GM12872 (cell line): ENCODE data around the gene CASTOR1.

Source experiments
- CTCF ChIP-seq: IDR thresholded peaks from 3 replicates; pipeline ENCODE4 v1.5.1; 2011; ENCODE audit warnings: low read depth, mild to moderate bottlenecking, low read length, moderate library complexity; ENCODE audit not compliant: insufficient read depth

Gene CASTOR1

GRCh38 chr22:30244066-30244465 is 45.2 kb downstream of the CASTOR1 start:
- TF ChIP-seq CTCF: no peak

GRCh38 chr22:30243661-30244060 is 45.6 kb downstream of the CASTOR1 start:
- TF ChIP-seq CTCF: no peak

- no peak for TF ChIP-seq CTCF
Measured at GRCh38 chr22:30241576-30242371, 47.5 kb downstream of the CASTOR1 start.

GRCh38 chr22:30240541-30241417 is 48.5 kb downstream of the CASTOR1 start:
- no peak for TF ChIP-seq CTCF

- no peak for TF ChIP-seq CTCF
Measured at GRCh38 chr22:30239488-30240405, 49.6 kb downstream of the CASTOR1 start.

GRCh38 chr22:30238661-30239487 is 50.4 kb downstream of the CASTOR1 start:
- TF ChIP-seq CTCF: no peak
